Occipital lobe (tissue), 2 donors: ENCODE data around the gene NID2. TPM values are rescaled to one million over a fixed set of nuclear protein-coding genes. Genes with fewer than 3 reads are reported as not detected.

Experiments
- DNase-seq: peaks from one replicate; lab custom pipeline; 2025; lab: John Stamatoyannopoulos, UW
- total RNA-seq: library from RNA; depleted of rRNA; stranded (reverse); fragments of >200 nt; gene quantifications from one replicate; pipeline ENCODE4 v1.2.3, GENCODE V29; 2014

The NID2 gene
- total RNA-seq, 1 donor from 2014 or later = 8.9 TPM

- DNase-seq = no peak
These were observed 10.5 kb upstream of the NID2 start for GRCh38 chr14:52079239-52079959.

- DNase-seq = no peak
These were observed 9.9 kb upstream of the NID2 start for GRCh38 chr14:52078721-52079120.

GRCh38 chr14:52078095-52078531, 9.3 kb upstream of the NID2 start:
- no peak for DNase-seq

- no peak for DNase-seq
These were observed 8.6 kb upstream of the NID2 start for GRCh38 chr14:52077256-52077979.

- no peak for DNase-seq
These were observed 7.5 kb upstream of the NID2 start for GRCh38 chr14:52076334-52076733.

- DNase-seq = no peak
These were observed 6.5 kb upstream of the NID2 start for GRCh38 chr14:52075371-52075770.

- DNase-seq = no peak
These were observed 4.4 kb upstream of the NID2 start for GRCh38 chr14:52073251-52073650.

GRCh38 chr14:52072266-52072780, 3.5 kb upstream of the NID2 start:
- DNase-seq = no peak

- no peak for DNase-seq
These were observed 2.8 kb upstream of the NID2 start for GRCh38 chr14:52071675-52072074.

- DNase-seq = no peak
These were observed 1.2 kb upstream of the NID2 start for GRCh38 chr14:52070051-52070431.

GRCh38 chr14:52069307-52070050, 620 bp upstream of the NID2 start:
- peak; percentile 25 for DNase-seq

GRCh38 chr14:52067873-52068614, 815 bp downstream of the NID2 start:
- no peak for DNase-seq

GRCh38 chr14:52064174-52064573, 4.7 kb downstream of the NID2 start:
- no peak for DNase-seq

GRCh38 chr14:52063052-52063462, 5.8 kb downstream of the NID2 start:
- no peak for DNase-seq

GRCh38 chr14:52061890-52062289, 7.0 kb downstream of the NID2 start:
- no peak for DNase-seq

GRCh38 chr14:52061390-52061789, 7.5 kb downstream of the NID2 start:
- no peak for DNase-seq

GRCh38 chr14:52060080-52060479, 8.8 kb downstream of the NID2 start:
- no peak for DNase-seq

- DNase-seq = no peak
These were observed 9.2 kb downstream of the NID2 start for GRCh38 chr14:52059649-52060048.

- no peak for DNase-seq
These were observed 10.5 kb downstream of the NID2 start for GRCh38 chr14:52058341-52058740.

- no peak for DNase-seq
These were observed 13.7 kb downstream of the NID2 start for GRCh38 chr14:52055167-52055566.

- DNase-seq = no peak
These were observed 14.2 kb downstream of the NID2 start for GRCh38 chr14:52054678-52055077.
